Esophagus muscularis mucosa (tissue), 4 donors: ENCODE measurements around the gene KMO. TPM values are rescaled to one million over a fixed set of nuclear protein-coding genes. Genes with fewer than 3 reads are reported as not detected.

ENCODE experiments used
- DNase-seq: peaks from one replicate; pipeline ENCODE4 v3.0.0-alpha.2; 2017; ENCODE audit errors: extremely low spot score
- H3K27ac ChIP-seq, 4 donors: fragments of 200-600 bp; sonication (generic); replicated peaks in 1 of 4; 1 replicate in 3 of 4; 2 replicates in 1 of 4; pipeline ENCODE4 v1.5.1; 2016 to 2019; ENCODE audit warnings: mild to moderate bottlenecking in 1 of 4
- H3K27me3 ChIP-seq, 4 donors: fragments of 200-600 bp; sonication (generic); one replicate each; pipeline versions ENCODE4 v1.5.1 to v1.6.0; 2016 to 2019
- H3K36me3 ChIP-seq, 4 donors: fragments of 200-600 bp; sonication (generic); one replicate each; pipeline ENCODE4 v1.5.1; 2016 to 2019
- H3K4me1 ChIP-seq, 4 donors: fragments of 200-600 bp; sonication (generic); one replicate each; pipeline ENCODE4 v1.5.1; 2016 to 2019
- H3K4me3 ChIP-seq, 4 donors: fragments of 200-600 bp; sonication (generic); 1 replicate in 2 of 4; 2 replicates in 2 of 4; pipeline ENCODE4 v1.5.1; 2016 to 2019; ENCODE audit warnings: mild to moderate bottlenecking in 4 of 4, moderate library complexity in 1 of 4
- H3K9me3 ChIP-seq, 4 donors: fragments of 200-600 bp; sonication (generic); 1 replicate in 3 of 4; 2 replicates in 1 of 4; pipeline ENCODE4 v1.5.1; 2016 to 2019
- EP300 ChIP-seq: sonication (generic); formaldehyde crosslinking; IDR thresholded peaks from one replicate; pipeline ENCODE4 v1.6.1; 2017; ENCODE audit warnings: antibody characterized with exemption
- POLR2A ChIP-seq: fragments of 450-650 bp; IDR thresholded peaks from one replicate; pipeline ENCODE4 v1.6.1; 2017; ENCODE audit warnings: antibody characterized with exemption, moderate library complexity, mild to moderate bottlenecking, low read depth
- POLR2AphosphoS5 ChIP-seq, 2 donors: sonication (generic); formaldehyde crosslinking; IDR thresholded peaks; one replicate each; pipeline ENCODE4 v1.6.1; 2017; ENCODE audit warnings: antibody characterized with exemption in 2 of 2
- WGBS: methylation state at CpG from one replicate; pipeline ENCODE4 v1.1.5; 2018; 5-methylcytosine and 5-hydroxymethylcytosine counted together
- intact Hi-C: fragments of 100-400 bp; cut with DNase I; formaldehyde crosslinking; loops from one replicate; pipeline ENCODE4 v1.15.1; 2023
- total RNA-seq, 4 donors: library from RNA; depleted of rRNA; stranded (reverse); fragments of >200 nt; gene quantifications; one replicate each; pipeline versions ENCODE4 v1.1.0 to v1.2.1, GENCODE V29; 2016
- TF ChIP-seq, protein P1 (sequence below), 3 experiments: fragments of 200-600 bp in 2 of 3; fragments of 450-650 bp in 1 of 3; sonication (generic) in 2 of 3; IDR thresholded peaks; one replicate each; pipeline ENCODE4 v1.5.1; 2017 to 2019; ENCODE audit warnings: antibody characterized with exemption in 3 of 3, mild to moderate bottlenecking in 2 of 3, moderate library complexity in 1 of 3

Gene KMO
- total RNA-seq, 4 donors from 2014 or later, result 0.29 to 0.83 (median 0.42) TPM; not detected in 1

DNA sequence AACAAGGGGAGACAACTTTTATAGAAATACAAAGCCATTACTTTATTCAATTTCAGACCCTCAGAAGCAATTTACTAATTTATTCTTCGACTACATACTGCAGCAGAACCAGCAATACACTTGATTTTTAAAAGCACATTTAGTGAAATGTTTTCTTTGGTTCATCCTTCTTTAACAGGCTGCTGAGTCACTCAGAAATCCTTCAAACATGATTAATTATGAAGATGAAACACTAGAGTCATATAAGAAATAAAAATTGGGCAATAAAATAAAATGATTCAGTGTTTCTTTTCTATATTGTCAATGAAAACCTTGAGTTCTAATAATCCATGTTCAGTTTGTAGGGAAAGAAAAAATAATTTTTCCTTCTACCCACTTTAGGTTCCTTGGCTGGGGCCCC lies 61.0 kb downstream of the KMO start:
- H3K36me3 ChIP-seq, result no peaks in the 10 kb centered on the region
- no peak for DNase-seq
- no peak overlapping the region for H3K27ac ChIP-seq
- H3K27me3 ChIP-seq, result no peaks in the 10 kb centered on the region
- H3K4me1 ChIP-seq, result no peaks in the 10 kb centered on the region
- TF ChIP-seq, protein P1, sequence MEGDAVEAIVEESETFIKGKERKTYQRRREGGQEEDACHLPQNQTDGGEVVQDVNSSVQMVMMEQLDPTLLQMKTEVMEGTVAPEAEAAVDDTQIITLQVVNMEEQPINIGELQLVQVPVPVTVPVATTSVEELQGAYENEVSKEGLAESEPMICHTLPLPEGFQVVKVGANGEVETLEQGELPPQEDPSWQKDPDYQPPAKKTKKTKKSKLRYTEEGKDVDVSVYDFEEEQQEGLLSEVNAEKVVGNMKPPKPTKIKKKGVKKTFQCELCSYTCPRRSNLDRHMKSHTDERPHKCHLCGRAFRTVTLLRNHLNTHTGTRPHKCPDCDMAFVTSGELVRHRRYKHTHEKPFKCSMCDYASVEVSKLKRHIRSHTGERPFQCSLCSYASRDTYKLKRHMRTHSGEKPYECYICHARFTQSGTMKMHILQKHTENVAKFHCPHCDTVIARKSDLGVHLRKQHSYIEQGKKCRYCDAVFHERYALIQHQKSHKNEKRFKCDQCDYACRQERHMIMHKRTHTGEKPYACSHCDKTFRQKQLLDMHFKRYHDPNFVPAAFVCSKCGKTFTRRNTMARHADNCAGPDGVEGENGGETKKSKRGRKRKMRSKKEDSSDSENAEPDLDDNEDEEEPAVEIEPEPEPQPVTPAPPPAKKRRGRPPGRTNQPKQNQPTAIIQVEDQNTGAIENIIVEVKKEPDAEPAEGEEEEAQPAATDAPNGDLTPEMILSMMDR (IDR thresholded peaks at IDR 0.05), result no peak
- TF ChIP-seq POLR2A (no peak), EP300 (no peak), POLR2AphosphoS5 (IDR thresholded peaks at IDR 0.05) (no peak)
- 92% methylated on average over 1 of the region's 1 CpG for whole genome bisulfite sequencing
- no peak overlapping the region for H3K4me3 ChIP-seq
- intact Hi-C loops, result no loop called here
- H3K9me3 ChIP-seq, result no peaks in the 10 kb centered on the region

DNA sequence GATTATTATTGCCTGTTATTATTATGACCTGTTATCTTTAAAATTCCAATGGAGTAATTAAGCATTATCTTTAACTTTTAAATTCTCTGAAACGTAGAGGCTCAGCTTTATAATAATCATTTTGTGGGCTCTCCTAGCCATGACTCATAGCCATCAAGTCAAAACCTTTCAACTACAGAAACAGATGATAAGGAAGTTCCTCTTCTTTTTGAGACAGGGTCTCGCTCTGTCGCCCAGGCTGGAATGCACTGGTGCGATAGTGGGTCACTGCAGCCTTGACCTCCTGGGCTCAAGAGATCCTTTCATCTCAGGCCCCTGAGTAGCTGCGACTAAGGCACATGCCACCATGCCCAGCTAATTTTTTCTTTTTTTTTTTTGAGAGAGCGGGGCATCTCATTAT lies 64.5 kb downstream of the KMO start:
- TF ChIP-seq POLR2A (no peak), EP300 (no peak), POLR2AphosphoS5 (IDR thresholded peaks at IDR 0.05) (no peak)
- TF ChIP-seq, protein P1 (IDR thresholded peaks at IDR 0.05), result no peak

DNA sequence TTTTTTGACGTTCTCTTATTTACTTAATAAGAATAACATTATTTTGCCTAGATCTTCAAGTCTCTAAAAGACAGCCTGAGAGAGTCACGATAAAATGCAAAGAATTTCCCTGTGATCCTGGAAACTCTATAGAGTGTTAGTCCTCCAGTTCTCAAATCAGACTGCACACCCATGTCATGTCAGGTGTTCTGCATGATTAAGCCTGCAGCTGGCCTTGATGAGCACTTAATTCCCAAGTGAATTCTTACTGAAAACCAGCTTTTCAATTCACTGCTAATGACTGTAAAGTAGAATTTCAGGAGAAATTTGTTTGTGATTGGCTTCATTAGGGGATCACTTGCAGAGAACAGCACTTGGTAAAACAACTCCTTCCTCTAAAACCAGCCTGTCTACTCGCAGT lies 66.1 kb downstream of the KMO start:
- Histone ChIP-seq H3K4me3 (no peak overlapping the region), H3K4me1 (no peaks in the 10 kb centered on the region), H3K27ac (no peak overlapping the region), H3K27me3 (no peaks in the 10 kb centered on the region), H3K9me3 (no peaks in the 10 kb centered on the region), H3K36me3 (no peaks in the 10 kb centered on the region)
- DNase-seq, result no peak
- no peak for TF ChIP-seq POLR2AphosphoS5 (IDR thresholded peaks at IDR 0.05)
- TF ChIP-seq, protein P1 (IDR thresholded peaks at IDR 0.05), result no peak
- no peak for TF ChIP-seq EP300
- no peak for TF ChIP-seq POLR2A
- intact Hi-C loops, result no loop called here
- WGBS, result 88% methylated on average over 3 of the region's 3 CpGs

More for the DNA sequence above, 64.5 kb downstream of the KMO start:
- 89% methylated on average over 6 of the region's 6 CpGs for WGBS
- no peak overlapping the region for H3K27ac ChIP-seq
- DNase-seq, result no peak
- no peaks in the 10 kb centered on the region for H3K9me3 ChIP-seq
- no peaks in the 10 kb centered on the region for H3K36me3 ChIP-seq
- no peak overlapping the region for H3K4me3 ChIP-seq
- H3K27me3 ChIP-seq, result no peaks in the 10 kb centered on the region
- no peaks in the 10 kb centered on the region for H3K4me1 ChIP-seq
- intact Hi-C loops, result no loop called here

DNA sequence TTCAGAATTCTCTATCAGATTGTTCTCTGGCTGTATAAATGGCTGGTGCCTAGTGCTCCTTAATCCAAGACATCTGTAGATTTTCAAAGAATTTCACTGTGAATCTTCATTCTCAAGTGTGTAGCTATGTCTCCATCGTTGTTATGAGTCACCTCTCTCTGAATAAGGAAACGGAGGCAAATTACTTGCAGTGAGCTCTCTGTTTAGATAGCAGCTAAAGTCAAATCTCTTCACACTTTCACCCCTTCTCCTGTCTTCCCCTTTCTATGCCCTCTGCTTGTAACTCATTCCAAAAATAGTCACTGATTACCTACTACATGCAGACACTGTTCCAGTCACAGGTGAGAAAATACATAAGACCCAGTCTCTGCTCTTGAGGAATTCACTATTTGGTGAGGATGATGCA lies 68.3 kb downstream of the KMO start:
- no peaks in the 10 kb centered on the region for H3K9me3 ChIP-seq
- no peak for DNase-seq
- H3K4me1 ChIP-seq, result no peaks in the 10 kb centered on the region
- H3K36me3 ChIP-seq, result no peaks in the 10 kb centered on the region
- 51% methylated on average over 2 of the region's 2 CpGs for WGBS
- H3K27me3 ChIP-seq, result no peaks in the 10 kb centered on the region
- intact Hi-C loops, result no loop called here
- no peak overlapping the region for H3K27ac ChIP-seq
- no peak overlapping the region for H3K4me3 ChIP-seq
- TF ChIP-seq, protein P1 (IDR thresholded peaks at IDR 0.05), result no peak
- TF ChIP-seq POLR2AphosphoS5 (IDR thresholded peaks at IDR 0.05) (no peak), EP300 (no peak), POLR2A (no peak)

DNA sequence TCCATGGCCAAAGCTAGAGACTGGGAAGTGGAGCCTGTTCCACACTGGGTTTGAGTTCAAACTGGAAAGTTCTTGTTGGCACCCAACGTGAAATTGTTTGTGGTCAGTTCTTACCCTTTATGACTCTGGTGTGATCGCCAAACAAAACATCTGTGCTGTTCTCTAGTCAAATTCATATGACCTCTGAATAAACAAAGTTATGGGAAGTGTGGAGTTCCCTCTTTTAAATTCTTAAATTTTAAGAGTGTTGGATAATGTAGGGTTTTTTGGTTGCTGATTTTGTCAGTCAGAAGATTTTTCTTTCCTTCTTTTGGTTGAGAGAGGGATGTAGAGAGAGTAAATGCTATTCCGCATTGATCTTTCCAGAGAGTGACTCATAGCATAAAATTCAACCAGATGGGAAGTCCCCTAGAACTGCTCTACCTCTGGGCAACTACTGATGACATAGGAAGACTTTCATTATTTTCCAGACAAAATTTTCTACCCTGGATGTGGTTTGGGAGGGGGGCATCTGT lies 71.6 kb downstream of the KMO start:
- Histone ChIP-seq H3K4me1 (no peaks in the 10 kb centered on the region), H3K4me3 (no peak overlapping the region), H3K27me3 (no peaks in the 10 kb centered on the region), H3K9me3 (no peaks in the 10 kb centered on the region), H3K27ac (no peak overlapping the region), H3K36me3 (no peaks in the 10 kb centered on the region)
- 70% methylated on average over 3 of the region's 3 CpGs for WGBS
- intact Hi-C loops, result no loop called here
- TF ChIP-seq EP300 (no peak), POLR2AphosphoS5 (IDR thresholded peaks at IDR 0.05) (no peak), POLR2A (no peak)
- TF ChIP-seq, protein P1 (IDR thresholded peaks at IDR 0.05), result no peak
- DNase-seq, result no peak
